GM08714 (cell line): ENCODE results near the gene TBX19.

Experiments used
- H3K4me3 ChIP-seq: fragments of 200-500 bp; sonication (Bioruptor generic); 2 replicates; pipeline ENCODE4 v1.5.1; 2014; ENCODE audit warnings: mild to moderate bottlenecking, low read length, inconsistent platforms
- ZNF274 ChIP-seq: IDR thresholded peaks from 2 replicates; pipeline ENCODE4 v1.6.1; 2012; ENCODE audit warnings: mild to moderate bottlenecking, low read depth, low read length

TBX19 gene

DNA sequence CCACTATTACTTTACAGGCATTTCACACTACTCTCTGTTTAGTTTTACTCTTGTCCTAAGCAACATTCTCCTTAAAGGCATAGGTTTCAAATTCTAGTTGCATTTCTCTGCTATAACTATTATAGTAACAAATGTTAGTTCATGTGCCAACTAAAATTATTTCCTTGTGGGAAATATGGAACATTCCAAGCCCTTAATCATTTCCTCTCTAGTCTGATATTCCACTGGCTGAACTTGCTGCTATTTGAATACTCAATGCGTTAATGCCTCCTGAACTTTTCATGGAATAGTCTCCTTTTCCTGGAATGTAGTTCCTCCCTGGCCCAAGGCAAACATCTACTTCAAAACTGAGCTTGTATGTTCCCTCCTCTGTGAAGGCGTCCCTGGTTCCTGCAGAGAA lies 19.3 kb upstream of the TBX19 start:
- TF ChIP-seq ZNF274, result no peak
- H3K4me3 ChIP-seq, result no peak overlapping the region

DNA sequence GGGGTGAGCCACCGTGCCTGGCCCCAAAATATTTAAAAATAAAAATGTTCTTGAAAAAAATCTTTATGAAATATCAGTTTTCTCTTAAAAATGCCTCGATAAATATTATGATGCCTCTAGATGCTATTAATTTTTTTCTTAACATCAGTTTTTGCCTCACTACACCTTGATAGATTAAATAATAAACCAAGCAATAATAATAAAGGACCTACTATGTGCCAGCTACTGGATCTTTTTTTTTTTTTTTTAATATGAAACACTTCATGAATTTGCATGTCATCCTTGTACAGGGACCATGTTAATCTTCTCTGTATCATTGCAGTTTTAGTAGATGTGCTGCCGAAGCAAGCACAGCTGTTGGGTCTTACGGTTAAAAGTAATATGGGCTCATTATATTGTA lies 17.5 kb upstream of the TBX19 start:
- no peak for TF ChIP-seq ZNF274

GRCh38 chr1:168264296-168264695 lies 16.4 kb upstream of the TBX19 start:
- H3K4me3 ChIP-seq, result no peak overlapping the region
- TF ChIP-seq ZNF274, result no peak

More for the DNA sequence above, 17.5 kb upstream of the TBX19 start:
- no peak overlapping the region for H3K4me3 ChIP-seq

GRCh38 chr1:168265596-168265995 lies 15.1 kb upstream of the TBX19 start:
- H3K4me3 ChIP-seq, result no peak overlapping the region
- TF ChIP-seq ZNF274, result no peak

DNA sequence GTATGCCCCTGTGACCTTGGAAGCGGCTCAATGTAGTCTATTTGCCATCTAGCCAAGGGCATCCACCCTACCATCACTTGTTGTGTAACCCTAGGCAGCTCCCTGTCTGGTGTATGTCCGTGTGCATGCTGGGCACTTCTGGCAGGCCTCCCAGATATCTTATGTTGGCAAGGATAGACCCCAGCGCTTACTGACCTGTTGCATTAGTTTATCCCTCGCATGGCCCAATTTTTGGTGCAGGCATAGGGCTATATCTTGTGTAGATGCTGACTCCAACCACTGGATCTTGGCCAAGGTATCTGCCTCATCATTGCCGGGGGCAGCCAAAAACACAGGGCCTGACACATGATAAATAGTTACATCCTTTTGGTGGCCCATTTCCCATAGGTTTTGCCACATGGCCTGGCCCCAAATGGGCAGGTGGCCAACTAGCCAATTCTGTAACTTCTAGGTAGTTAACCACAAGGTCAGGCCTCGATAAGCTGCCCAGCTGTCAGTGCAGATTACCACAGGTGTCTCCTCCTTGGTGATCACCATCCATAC lies 14.0 kb upstream of the TBX19 start:
- no peak overlapping the region for H3K4me3 ChIP-seq
- no peak for TF ChIP-seq ZNF274

- TF ChIP-seq ZNF274, result no peak
- no peak overlapping the region for H3K4me3 ChIP-seq
These were observed 9.0 kb upstream of the TBX19 start for GRCh38 chr1:168271636-168272035.

GRCh38 chr1:168273575-168273974 lies 7.1 kb upstream of the TBX19 start:
- H3K4me3 ChIP-seq, result no peak overlapping the region
- no peak for TF ChIP-seq ZNF274

GRCh38 chr1:168279253-168279652 lies 1.4 kb upstream of the TBX19 start:
- H3K4me3 ChIP-seq, result no peak overlapping the region
- no peak for TF ChIP-seq ZNF274

DNA sequence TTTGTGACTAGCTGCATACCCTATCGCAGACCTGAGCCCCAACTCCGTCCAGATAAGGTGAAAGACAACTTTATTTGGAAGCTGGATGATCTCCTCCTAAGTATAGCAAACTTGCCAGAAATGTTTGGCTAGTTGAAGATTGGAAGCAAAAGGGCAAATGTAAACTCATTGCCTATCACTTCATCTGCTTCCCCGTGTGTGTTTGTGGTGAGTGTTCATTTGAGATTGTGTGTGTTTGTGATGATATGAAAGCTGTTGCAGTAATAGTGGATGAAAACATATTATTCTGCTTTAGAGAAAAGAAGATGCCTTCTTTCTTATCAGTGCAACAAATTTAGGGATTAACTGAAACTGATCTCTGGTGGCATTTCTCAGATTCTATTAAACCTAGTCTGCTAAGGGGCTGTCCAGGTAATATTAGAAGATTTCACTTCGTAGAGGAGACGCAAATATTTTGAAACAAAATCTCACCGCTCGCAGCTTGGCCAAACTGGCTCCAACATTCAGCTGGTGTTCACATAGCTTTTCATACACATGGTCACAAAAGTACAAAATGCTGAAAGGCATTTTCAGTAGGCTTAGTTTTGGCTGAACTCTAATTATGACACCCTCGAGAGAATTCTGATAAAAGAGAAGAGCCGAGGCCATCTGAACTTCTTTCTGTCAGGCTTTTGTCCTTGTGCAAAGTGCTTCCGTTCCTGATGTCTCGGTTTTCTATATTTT lies 1.1 kb downstream of the TBX19 start:
- no peak for TF ChIP-seq ZNF274
- no peak overlapping the region for H3K4me3 ChIP-seq

DNA sequence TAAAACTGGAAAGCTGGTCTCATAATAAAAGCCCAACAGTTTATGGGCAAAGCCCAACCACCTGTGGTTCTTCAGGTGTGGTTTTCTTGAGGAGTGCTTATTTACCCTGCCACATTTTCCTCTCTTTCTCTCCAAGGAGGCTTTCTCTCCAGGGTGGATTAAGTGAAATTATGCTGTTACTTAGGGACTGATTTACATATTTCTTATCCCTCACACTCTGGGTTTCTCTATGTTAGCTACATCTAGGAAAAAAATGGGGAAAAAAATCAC lies 4.8 kb downstream of the TBX19 start:
- no peak for TF ChIP-seq ZNF274
- no peak overlapping the region for H3K4me3 ChIP-seq

GRCh38 chr1:168285971-168286927 lies 5.6 kb downstream of the TBX19 start:
- TF ChIP-seq ZNF274, result no peak
- H3K4me3 ChIP-seq, result no peak overlapping the region

DNA sequence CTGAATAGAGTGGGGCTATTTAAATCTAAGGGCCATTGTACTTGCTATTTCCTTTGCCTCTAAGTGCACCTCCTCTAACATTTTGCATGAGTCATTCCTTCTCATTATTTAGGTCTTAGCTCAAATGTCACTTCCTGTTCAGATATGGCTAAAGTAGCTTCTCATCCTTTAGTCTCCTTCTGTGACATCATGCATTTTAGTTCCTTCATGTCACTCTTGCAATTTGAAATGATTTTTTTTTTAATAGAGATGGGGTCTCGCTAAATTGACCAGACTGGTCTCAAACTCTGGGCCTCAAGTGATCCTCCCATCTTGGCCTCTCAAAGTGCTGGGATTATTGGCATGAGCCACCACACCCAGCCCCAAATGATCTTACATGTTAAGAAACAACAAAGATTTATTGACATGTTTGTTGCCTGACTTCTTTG lies 6.6 kb downstream of the TBX19 start:
- no peak overlapping the region for H3K4me3 ChIP-seq
- no peak for TF ChIP-seq ZNF274

DNA sequence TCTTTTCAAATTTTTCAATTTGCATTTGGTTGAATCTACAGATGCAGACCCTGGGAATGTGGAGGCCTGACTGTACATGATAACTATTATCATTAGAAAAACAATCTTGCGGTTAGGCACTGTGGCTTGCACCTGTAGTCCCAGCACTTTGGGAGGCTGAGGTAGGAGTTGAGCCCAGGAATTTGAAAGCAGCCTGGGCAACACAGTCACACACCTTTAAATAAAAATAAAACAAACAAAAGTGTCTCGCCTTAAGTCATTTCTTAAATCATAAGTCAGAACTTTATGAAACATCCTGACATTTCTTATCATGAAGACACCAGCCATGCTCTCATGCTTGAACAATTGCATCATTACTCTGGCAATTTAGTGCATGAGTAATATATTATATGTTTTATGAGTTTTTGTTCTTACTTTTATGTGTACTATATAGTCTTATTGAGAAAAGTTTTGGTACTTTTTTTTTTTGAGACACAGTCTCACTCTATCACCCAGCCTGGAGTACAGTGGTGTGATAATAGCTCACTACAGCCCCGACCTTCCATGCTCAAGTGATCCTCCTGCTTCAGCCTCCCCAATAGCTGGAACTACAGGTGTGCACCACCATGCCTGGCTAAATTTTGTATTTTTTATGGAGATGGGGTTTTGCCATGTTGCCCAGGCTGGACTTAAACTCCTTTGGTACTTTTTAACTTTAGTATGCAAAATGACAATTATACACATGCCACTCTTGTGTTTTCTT lies 7.8 kb downstream of the TBX19 start:
- TF ChIP-seq ZNF274, result no peak
- no peak overlapping the region for H3K4me3 ChIP-seq

DNA sequence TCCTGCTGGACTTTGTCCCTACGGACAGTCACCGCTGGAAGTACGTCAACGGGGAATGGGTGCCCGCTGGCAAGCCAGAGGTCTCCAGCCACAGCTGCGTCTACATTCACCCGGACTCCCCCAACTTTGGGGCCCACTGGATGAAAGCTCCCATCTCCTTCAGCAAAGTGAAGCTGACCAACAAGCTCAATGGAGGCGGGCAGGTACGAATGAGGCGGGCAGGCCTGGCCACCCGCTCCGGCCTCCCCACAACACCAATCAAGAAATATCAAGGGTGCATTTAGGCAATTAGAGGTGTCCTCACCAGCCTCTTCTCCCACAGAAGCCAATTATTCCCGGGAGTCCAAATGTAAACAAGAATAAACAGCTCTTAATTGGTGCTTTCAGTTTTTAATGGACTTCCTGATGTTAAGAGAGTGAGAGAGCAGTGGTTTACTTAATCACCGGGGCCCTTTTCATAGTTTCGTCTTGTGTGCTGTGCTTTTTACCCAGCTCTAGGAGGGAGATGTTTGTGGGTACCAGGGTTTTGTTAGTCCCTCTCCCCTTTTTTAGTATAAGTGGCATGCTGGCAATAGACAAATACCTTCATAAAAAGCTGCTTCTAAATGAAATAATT lies 10.7 kb downstream of the TBX19 start:
- no peak overlapping the region for H3K4me3 ChIP-seq
- no peak for TF ChIP-seq ZNF274
